NB4 (cell line): ENCODE data around the gene ZNRF3.

Source experiments
- DNase-seq: peaks from one replicate; pipeline ENCODE4 v3.0.0; 2010; ENCODE audit warnings: low read depth
- H3K4me3 ChIP-seq: one replicate; pipeline ENCODE4 v1.5.1; 2011; ENCODE audit warnings: mild to moderate bottlenecking, low read depth, low read length, moderate library complexity
- MYC ChIP-seq: IDR thresholded peaks from 2 replicates; pipeline ENCODE4 v1.6.1; 2011; ENCODE audit warnings: low read depth, low read length
- POLR2A ChIP-seq: IDR thresholded peaks from 2 replicates; pipeline ENCODE4 v1.6.1; 2011; ENCODE audit warnings: mild to moderate bottlenecking; ENCODE audit not compliant: insufficient read length; ENCODE audit errors: extremely low read depth
- TF ChIP-seq, protein P1 (sequence below): IDR thresholded peaks from one replicate; pipeline ENCODE4 v1.5.1; 2012; ENCODE audit warnings: low read depth, low read length
- TF ChIP-seq, protein P2 (sequence below): IDR thresholded peaks from 2 replicates; pipeline ENCODE4 v1.6.1; 2011; ENCODE audit warnings: low read depth, low read length

ZNRF3 gene

DNA sequence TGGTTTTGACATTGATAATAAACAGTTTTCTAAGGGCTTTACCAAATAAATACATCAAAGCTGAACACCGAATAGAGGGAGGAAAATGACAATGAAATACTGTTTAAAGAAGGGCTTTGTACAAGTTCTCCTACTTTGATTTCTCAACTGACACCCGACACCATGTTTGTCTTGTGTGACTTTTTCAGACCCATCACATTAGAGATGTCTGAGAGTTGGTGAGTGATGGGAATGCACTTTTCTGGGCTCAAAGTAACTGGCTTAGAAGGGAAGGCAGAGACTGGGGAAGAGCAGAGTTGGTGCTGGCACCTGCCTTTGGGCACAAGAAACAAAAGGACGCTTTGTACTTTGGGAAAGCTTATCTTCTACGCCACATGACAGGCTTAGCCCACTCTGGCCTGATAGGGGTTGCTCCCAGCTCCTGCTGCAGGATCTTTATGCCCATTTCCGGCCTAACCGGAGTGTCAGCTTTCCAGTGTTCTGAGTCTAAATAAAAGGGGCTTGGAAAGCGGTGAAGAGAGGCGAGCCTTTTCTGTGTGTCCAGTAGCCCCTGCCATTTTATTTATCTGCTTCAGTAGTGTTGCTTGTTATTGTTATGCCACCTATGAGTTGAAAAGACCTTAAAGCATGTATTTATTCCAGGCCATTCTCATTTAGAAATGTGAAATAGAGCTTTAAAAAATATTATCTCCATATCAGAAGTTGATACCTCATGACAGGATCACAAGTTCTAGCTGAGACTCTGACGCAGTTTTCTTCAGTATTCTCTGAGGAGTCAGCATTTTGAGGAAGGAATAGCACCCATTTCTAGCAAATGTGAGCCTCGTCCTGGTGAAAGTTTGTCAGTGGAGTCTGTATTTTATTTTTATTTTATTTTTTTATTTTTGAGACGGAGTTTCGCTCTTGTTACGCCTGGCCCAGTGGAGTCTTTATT is 213.6 kb downstream of the ZNRF3 start:
- H3K4me3 ChIP-seq = no peak overlapping the region
- no peak for DNase-seq
- TF ChIP-seq MYC (no peak), POLR2A (no peak)
- TF ChIP-seq, protein P1, sequence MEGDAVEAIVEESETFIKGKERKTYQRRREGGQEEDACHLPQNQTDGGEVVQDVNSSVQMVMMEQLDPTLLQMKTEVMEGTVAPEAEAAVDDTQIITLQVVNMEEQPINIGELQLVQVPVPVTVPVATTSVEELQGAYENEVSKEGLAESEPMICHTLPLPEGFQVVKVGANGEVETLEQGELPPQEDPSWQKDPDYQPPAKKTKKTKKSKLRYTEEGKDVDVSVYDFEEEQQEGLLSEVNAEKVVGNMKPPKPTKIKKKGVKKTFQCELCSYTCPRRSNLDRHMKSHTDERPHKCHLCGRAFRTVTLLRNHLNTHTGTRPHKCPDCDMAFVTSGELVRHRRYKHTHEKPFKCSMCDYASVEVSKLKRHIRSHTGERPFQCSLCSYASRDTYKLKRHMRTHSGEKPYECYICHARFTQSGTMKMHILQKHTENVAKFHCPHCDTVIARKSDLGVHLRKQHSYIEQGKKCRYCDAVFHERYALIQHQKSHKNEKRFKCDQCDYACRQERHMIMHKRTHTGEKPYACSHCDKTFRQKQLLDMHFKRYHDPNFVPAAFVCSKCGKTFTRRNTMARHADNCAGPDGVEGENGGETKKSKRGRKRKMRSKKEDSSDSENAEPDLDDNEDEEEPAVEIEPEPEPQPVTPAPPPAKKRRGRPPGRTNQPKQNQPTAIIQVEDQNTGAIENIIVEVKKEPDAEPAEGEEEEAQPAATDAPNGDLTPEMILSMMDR = no peak
- TF ChIP-seq, protein P2, sequence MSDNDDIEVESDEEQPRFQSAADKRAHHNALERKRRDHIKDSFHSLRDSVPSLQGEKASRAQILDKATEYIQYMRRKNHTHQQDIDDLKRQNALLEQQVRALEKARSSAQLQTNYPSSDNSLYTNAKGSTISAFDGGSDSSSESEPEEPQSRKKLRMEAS = no peak

GRCh38 chr22:29098296-29098695 is 214.9 kb downstream of the ZNRF3 start:
- no peak for DNase-seq
- H3K4me3 ChIP-seq = no peak overlapping the region
- TF ChIP-seq, protein P2 = no peak
- TF ChIP-seq, protein P1 = no peak
- TF ChIP-seq MYC = no peak
- TF ChIP-seq POLR2A = no peak

DNA sequence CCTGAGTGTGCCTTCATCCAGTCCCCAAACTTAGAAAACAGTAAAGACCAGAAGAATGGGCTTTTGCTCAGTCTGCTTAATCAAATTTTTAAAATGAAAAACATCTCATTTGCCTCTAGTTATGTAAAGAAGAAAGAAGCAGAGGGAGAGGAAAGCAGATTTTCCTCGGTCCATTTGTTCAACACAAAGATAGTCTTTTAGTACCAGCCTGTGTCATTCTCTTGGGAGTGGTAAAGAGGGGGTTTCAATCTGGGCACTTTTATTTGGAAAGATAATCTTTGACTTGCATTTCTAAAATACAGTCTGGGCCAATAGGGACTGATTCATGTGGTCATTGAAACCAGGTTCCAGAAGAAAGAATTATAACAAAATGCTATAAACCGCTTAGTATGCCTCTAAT is 218.9 kb downstream of the ZNRF3 start:
- H3K4me3 ChIP-seq = no peak overlapping the region
- no peak for DNase-seq
- TF ChIP-seq, protein P2 = no peak
- no peak for TF ChIP-seq MYC
- TF ChIP-seq, protein P1 = no peak

DNA sequence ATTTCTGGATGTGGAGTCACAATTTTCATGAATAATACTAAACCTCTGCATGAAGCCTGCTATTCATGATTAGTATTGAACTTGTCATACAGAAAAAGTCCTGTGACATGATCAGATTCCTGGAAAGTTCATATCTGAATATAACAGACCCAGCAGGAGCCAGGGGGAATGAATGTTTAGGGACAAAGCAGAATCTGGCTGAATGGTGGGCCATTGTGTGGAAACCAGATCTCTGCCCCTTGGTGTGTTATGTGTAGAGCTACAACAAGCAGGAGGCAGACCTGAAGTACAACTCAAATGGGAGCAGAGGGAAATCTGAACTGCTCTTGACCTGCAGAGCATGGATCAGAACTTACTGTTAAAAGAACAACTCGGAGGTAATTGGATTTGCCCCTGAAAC is 219.7 kb downstream of the ZNRF3 start:
- H3K4me3 ChIP-seq = no peak overlapping the region
- no peak for TF ChIP-seq MYC
- no peak for DNase-seq

DNA sequence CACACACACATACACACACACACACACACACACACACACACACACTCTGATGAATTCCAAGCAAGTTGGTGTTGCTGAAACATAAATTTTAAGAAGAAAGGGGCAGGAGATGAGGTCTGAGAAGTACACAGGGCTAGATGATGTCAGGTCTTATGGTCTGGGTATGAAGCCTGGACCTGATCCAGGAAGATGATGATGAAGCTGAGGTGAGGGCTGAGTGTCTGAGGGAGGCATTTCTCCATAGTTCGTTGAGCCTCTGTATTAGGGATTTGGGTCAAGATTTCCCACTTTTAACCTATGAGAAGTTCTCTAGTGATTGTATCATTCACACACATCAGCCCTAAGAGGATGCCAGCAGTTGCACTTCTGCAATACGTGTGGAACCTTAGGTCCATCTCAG is 222.1 kb downstream of the ZNRF3 start:
- no peak for DNase-seq
- TF ChIP-seq, protein P2 = no peak
- TF ChIP-seq, protein P1 = no peak
- no peak for TF ChIP-seq MYC
- TF ChIP-seq POLR2A = no peak
- no peak overlapping the region for H3K4me3 ChIP-seq

- H3K4me3 ChIP-seq = no peak overlapping the region
- DNase-seq = no peak
- TF ChIP-seq POLR2A = no peak
- TF ChIP-seq MYC = no peak
- TF ChIP-seq, protein P2 = no peak
- TF ChIP-seq, protein P1 = no peak
These were observed 223.5 kb downstream of the ZNRF3 start for GRCh38 chr22:29106839-29107238.
